ENCODE results near the gene FPR2. TPM values are rescaled to one million over a fixed set of nuclear protein-coding genes. Genes with fewer than 3 reads are reported as not detected.
"Not testable (repeated sequence)": the region's sequence is repeated elsewhere in the genome, so short reads cannot be mapped to it uniquely, and the experiment has no call there.

The FPR2 gene
- total RNA-seq, 1 donor from 2014 or later: not detected

- no peak for DNase-seq (ENCODE audit: low read depth, low spot score)
Observed at GRCh38 chr19:51739466-51740213, 21.3 kb upstream of the FPR2 start.

DNA sequence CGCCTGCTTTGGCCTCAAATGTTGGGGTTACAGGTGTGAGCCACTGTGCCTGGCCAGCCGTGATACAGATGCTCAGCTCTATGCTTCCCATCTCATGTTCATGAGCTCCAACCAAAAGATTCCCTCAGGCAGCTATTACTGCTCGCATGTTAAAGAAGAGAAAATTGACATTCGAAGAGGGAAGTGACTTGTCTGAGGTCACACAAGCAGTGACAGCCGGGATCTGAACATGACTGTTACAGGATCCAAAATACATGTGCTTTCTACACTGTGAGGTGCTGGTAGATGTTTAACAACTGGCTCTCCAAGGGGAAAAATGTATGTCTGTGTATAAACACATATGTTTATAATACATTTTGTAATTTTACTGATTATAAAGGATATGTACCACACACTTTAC lies 20.6 kb upstream of the FPR2 start:
- DNase-seq (ENCODE audit: low read depth, low spot score): no peak

- no peak for DNase-seq (ENCODE audit: low read depth, low spot score)
Observed at GRCh38 chr19:51742789-51743188, 18.2 kb upstream of the FPR2 start.

DNA sequence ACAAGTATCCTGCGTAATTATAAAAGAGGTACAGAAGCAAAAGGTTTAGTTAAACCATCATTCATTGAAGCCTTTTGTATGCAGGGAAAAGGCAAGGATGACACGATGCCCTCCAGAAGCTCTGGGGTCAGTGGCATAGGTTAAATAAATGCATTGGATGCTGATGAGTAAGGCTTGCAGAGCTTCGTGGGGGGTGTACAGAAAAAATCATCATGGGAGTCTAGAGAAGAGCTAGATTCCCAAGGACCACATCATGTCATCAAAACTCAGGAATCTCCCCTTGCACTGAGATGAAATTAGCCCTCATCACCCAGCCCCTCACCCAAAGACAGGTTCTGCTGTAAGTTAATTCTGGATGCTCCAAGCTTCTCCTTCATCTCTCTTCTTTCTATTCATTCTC lies 17.6 kb upstream of the FPR2 start:
- DNase-seq (ENCODE audit: low read depth, low spot score): no peak

DNA sequence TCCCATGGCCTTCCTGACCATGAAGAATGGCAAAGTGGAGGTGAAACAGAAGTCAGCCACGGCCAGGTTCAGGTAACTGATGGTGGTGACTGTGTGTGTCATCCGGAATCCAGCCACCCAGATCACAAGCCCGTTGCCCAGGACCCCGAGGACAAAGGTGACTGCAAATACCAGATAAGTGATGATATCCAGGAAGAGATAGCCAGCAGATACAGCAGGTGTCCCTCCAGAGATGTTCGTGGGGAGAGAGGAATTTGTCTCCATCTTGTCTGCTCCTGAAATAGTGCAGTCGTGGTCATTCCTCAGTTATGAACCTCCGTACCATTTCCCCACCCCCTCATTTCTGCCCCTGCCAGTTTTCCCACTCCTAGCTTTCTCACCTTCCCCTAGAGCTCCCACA lies 14.2 kb upstream of the FPR2 start:
- DNase-seq (ENCODE audit: low read depth, low spot score): no peak

GRCh38 chr19:51749979-51750378 lies 11.0 kb upstream of the FPR2 start:
- DNase-seq (ENCODE audit: low read depth, low spot score): no peak

GRCh38 chr19:51750400-51751094 lies 10.4 kb upstream of the FPR2 start:
- DNase-seq (ENCODE audit: low read depth, low spot score): no peak

GRCh38 chr19:51751655-51752054 lies 9.3 kb upstream of the FPR2 start, which contains the start of gene FPR1:
Gene FPR1 (minus strand): TSS chr19:51751878. CDS start chr19:51746994, 4,884 bp downstream.
- DNase-seq (ENCODE audit: low read depth, low spot score): no peak

DNA sequence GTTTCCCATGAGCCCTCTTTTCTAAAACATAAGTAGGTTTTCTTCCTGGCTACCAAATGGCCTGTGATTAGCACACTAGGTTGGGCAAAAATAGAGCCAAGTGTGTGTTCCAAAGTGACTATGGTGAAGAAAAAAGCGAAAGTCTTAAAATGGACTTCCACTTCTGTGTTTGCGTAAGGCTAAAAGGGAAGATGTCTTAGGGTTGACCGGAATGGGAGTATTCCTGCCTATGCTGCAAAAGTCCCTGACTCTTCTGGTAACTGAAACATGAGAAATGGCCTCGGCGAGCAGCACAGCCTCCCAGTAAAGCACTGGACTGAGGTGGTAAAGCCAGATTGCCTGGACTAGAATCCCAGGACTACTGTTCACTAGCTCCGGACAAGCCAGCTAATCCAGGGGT lies 6.9 kb upstream of the FPR2 start:
- DNase-seq (ENCODE audit: low read depth, low spot score): no peak

DNA sequence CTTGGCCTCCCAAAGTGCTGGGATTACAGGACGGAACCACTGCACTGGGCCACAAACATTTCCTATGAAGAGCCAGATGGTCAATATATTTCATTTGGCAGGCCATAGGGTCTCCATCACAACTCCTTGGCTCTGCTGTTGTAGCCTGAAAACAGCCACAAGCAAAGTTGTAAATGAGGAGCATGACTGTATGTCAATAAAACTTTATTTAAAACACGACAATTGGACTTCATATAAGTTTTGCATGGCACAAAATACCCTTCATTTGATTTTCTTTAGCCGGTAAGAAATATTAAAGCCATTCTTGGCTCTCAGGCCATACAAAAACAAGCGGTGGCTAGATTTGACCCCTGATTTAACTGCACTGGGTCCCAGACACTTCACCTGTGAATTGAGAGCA lies 6.2 kb upstream of the FPR2 start:
- DNase-seq (ENCODE audit: low read depth, low spot score): no peak

- no peak for DNase-seq (ENCODE audit: low read depth, low spot score)
Observed at GRCh38 chr19:51755571-51755970, 5.4 kb upstream of the FPR2 start.

- DNase-seq (ENCODE audit: low read depth, low spot score): no peak
Observed at GRCh38 chr19:51761696-51762095, 716 bp downstream of the FPR2 start.

GRCh38 chr19:51765086-51765485 lies 4.1 kb downstream of the FPR2 start:
- no peak for DNase-seq (ENCODE audit: low read depth, low spot score)

GRCh38 chr19:51766461-51766860 lies 5.5 kb downstream of the FPR2 start:
- no peak for DNase-seq (ENCODE audit: low read depth, low spot score)

DNA sequence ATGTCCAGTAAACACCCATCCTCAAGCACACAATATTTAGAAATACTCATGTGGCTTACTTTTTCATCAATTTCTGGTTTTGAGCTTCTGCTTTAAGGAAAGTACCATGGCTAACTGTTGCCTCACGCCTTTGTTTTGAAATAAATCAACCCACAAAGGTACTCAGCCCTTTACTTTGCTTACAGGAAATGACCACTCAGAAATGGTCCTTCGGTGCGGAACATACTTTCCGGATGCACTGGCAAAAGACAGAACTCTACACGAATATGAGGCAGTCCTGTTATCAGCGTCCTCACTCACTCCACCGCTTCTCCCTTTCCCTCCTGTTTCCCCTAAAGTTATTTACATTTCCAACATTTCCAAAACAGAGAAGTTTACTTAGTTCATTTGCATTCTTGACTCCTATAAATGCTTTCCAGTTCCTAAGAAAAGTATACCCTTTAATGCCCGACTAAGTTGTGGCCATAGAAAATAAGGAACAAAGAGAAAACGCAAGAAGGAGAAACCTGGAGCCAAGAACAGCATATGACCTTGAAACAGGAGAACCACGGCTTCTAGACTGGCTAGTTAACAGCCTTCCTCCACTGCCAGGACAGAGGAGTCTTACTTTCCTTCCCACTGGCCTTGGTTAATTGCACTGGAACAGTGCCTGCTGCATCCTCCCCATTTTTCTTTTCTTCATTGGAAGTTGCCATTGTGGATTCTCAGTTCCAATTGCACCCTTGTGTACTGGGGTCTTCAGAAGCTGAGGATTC lies 10.6 kb downstream of the FPR2 start:
- DNase-seq (ENCODE audit: low read depth, low spot score): no peak

- DNase-seq (ENCODE audit: low read depth, low spot score): no peak
Observed at GRCh38 chr19:51772977-51773376, 12.0 kb downstream of the FPR2 start.

GRCh38 chr19:51776561-51776960 lies 15.6 kb downstream of the FPR2 start:
- DNase-seq (ENCODE audit: low read depth, low spot score): not testable (repeated sequence)

DNA sequence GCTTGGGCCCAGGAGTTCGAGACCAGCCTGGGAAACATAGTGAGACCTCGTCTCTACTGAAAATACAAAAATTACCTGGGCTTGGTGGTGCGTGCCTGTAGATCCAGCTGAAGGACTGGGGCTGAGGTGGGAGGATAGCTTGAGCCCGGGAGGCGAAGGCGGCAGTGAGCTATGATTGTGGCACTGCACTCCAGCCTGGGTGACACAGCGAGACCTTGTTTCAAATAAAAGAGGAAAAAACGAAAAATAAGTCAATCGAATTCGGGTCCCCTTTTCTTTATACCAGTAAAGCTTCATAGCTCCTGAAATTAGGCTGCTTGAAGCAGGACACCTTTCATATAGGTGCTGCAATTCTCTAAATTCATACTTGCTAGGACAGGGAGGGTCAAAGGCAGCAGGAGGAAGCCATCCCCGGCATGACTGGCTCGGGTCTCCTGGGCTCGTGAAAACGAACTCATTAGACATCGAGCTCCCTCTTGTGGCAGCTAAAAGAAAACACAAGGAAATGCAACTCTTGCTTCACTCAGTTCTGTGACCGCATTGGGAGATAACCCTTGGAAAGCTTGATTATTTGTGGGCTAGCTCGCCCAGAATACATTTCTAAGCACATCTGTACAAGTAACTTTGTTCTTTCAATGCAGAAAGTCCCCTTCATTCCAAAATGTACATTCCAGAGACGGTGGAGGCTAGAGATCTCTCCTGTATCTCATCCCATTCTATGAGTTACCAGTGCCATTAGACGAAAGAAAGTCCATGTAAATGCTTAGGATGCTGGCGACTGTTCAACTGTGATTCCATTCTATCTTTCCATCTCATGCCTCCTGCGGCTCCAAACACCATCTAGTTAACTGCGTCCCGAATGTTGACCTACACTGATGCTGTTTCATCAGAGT lies 16.8 kb downstream of the FPR2 start:
- DNase-seq (ENCODE audit: low read depth, low spot score): peak; percentile 43

- no peak for DNase-seq (ENCODE audit: low read depth, low spot score)
Observed at GRCh38 chr19:51779181-51779580, 18.2 kb downstream of the FPR2 start.

DNA sequence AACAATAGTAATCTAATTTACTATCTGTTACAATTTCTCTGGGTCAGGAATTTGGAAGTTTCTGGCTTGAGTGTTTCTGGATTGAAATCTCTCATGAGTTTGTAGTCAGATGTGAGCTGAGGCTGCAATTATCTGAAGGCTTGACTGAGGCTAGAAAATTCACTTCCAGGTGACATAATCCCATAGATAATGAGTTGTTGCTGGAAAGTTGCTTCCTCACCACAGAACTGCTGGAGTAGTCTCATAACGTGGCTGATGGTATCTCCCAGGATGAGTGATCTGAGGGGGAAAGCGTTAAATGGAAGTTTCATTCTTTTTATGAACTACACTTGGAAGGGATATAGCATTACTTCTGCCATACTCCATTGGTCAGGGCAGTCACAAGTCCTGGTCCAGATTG lies 18.7 kb downstream of the FPR2 start:
- DNase-seq (ENCODE audit: low read depth, low spot score): no peak

DNA sequence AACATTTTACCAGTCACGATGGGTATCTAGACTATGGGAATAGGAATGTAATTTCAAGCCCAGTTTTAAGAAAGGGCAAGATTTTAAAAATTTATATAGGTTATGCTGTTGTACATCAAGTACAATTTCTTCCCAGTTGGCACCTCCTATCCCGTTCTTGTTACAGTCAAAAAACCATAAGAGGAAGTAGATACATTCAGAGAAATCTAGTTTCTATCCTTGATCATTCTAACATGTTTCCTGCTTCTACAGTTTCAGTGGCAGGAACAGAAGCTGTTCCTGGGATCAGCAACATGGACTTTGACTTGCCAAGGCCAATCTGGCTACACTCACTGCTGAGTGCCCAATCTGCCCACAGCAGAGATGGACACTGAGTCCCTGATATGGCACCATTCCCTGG lies 19.3 kb downstream of the FPR2 start:
- DNase-seq (ENCODE audit: low read depth, low spot score): no peak
